H1 (cell line): ENCODE results near the gene SUMF1. TPM values are rescaled to one million over a fixed set of nuclear protein-coding genes. Genes with fewer than 3 reads are reported as not detected.

ENCODE experiments used
- CTCF ChIA-PET: fragments of 300-600 bp; sonication (Branson Sonifier 250); formaldehyde crosslinking; loops from one replicate; lab custom pipeline; 2021; ENCODE audit not compliant: partially characterized antibody; lab: Charles Lee
- POLR2A ChIA-PET: fragments of 300-600 bp; sonication (Branson Sonifier 250); formaldehyde crosslinking; loops from one replicate; lab custom pipeline; 2021; ENCODE audit warnings: inconsistent platforms; ENCODE audit not compliant: partially characterized antibody; lab: Charles Lee
- DNase-seq, 2 experiments: peaks; one replicate each; pipeline versions ENCODE4 v3.0.0 to v3.0.0-alpha.2; 2010 to 2022; ENCODE audit warnings: low spot score in 2 of 2, low read depth in 1 of 2, mixed read lengths in 1 of 2
- FAIRE-seq: peaks from 2 replicates; lab custom pipeline; 2011; peaks lifted over from hg19 to GRCh38; lab: Jason Lieb, UNC
- H2AFZ ChIP-seq: 2 replicates; pipeline ENCODE4 v1.8.1; 2012; ENCODE audit warnings: low read length, inconsistent platforms
- H2AK5ac ChIP-seq: 2 replicates; pipeline ENCODE4 v1.6.1; 2013; ENCODE audit warnings: low read depth, low read length
- H2BK120ac ChIP-seq: replicated peaks from 2 replicates; pipeline ENCODE3; 2013; ENCODE audit warnings: low read depth, low read length, inconsistent platforms
- H2BK12ac ChIP-seq: 2 replicates; pipeline ENCODE4 v1.6.1; 2013; ENCODE audit warnings: low read depth, low read length
- H2BK15ac ChIP-seq: 2 replicates; pipeline ENCODE4 v1.6.1; 2013; ENCODE audit warnings: low read length
- H2BK20ac ChIP-seq: 2 replicates; pipeline ENCODE4 v1.6.1; 2013; ENCODE audit warnings: low read length
- H2BK5ac ChIP-seq: 2 replicates; pipeline ENCODE4 v1.6.1; 2013; ENCODE audit warnings: low read depth, low read length
- H3K14ac ChIP-seq: 2 replicates; pipeline ENCODE4 v1.6.1; 2013; ENCODE audit warnings: inconsistent platforms; ENCODE audit not compliant: insufficient read length
- H3K18ac ChIP-seq: 2 replicates; pipeline ENCODE4 v1.6.1; 2013; ENCODE audit warnings: low read length; ENCODE audit errors: extremely low read depth
- H3K23ac ChIP-seq: 2 replicates; pipeline ENCODE4 v1.6.1; 2013; ENCODE audit warnings: inconsistent platforms; ENCODE audit not compliant: insufficient read length
- H3K23me2 ChIP-seq: 2 replicates; pipeline ENCODE4 v1.6.1; 2013; ENCODE audit warnings: low read depth, low read length
- H3K27ac ChIP-seq: 2 replicates; pipeline ENCODE4 v1.6.1; 2011; ENCODE audit warnings: low read depth, low read length, inconsistent platforms
- H3K27me3 ChIP-seq, 4 experiments: replicated peaks in 1 of 4; 1 replicate in 1 of 4; 2 replicates in 3 of 4; pipeline versions ENCODE4 v1.6.1 to v1.8.1; 2011 to 2013; ENCODE audit warnings: low read length in 3 of 4, mild to moderate bottlenecking in 3 of 4, inconsistent platforms in 2 of 4, mixed read lengths in 2 of 4, moderate library complexity in 1 of 4; ENCODE audit not compliant: control insufficient read depth in 3 of 4, insufficient read depth in 3 of 4; ENCODE audit errors: extremely low read depth in 1 of 4
- H3K36me3 ChIP-seq, 4 experiments: 2 replicates each; pipeline versions ENCODE4 v1.6.1 to v1.8.1; 2011 to 2013; ENCODE audit warnings: mild to moderate bottlenecking in 4 of 4, low read length in 3 of 4, moderate library complexity in 2 of 4, control low read depth in 1 of 4, inconsistent platforms in 1 of 4; ENCODE audit not compliant: insufficient read depth in 4 of 4, control insufficient read depth in 2 of 4
- H3K4ac ChIP-seq: replicated peaks from 2 replicates; pipeline ENCODE3; 2013; ENCODE audit warnings: low read length, low read depth, mixed read lengths, inconsistent platforms; ENCODE audit not compliant: insufficient read length
- H3K4me1 ChIP-seq, 4 experiments: replicated peaks in 1 of 4; 1 replicate in 1 of 4; 2 replicates in 3 of 4; pipeline versions ENCODE4 v1.6.1 to v1.8.1; 2011 to 2013; ENCODE audit warnings: low read length in 3 of 4, inconsistent platforms in 2 of 4, mixed read lengths in 1 of 4; ENCODE audit not compliant: insufficient read depth in 4 of 4, control insufficient read depth in 3 of 4
- H3K4me2 ChIP-seq, 2 experiments: 2 replicates each; pipeline versions ENCODE4 v1.6.1 to v1.8.1; 2011 to 2013; ENCODE audit warnings: low read depth in 2 of 2, low read length in 2 of 2, control low read depth in 1 of 2, inconsistent platforms in 1 of 2, mild to moderate bottlenecking in 1 of 2; ENCODE audit not compliant: insufficient read depth in 1 of 2
- H3K4me3 ChIP-seq, 4 experiments: fragments of 200-600, 300-600 bp in 1 of 4; sonication (generic), shearing (Covaris generic), sonication (Bioruptor Twin) in 1 of 4; 2 replicates each; pipeline versions ENCODE4 v1.5.1 to v1.8.1; 2011 to 2016; ENCODE audit warnings: low read length in 4 of 4, low read depth in 3 of 4, control low read depth in 2 of 4, inconsistent platforms in 2 of 4, mild to moderate bottlenecking in 2 of 4, mixed read lengths in 1 of 4, moderate library complexity in 1 of 4; ENCODE audit not compliant: insufficient read depth in 2 of 4; ENCODE audit errors: extremely low read depth in 1 of 4
- H3K56ac ChIP-seq: replicated peaks from 2 replicates; pipeline ENCODE3; 2013; ENCODE audit warnings: low read depth, mild to moderate bottlenecking, mixed read lengths, low read length, inconsistent platforms; ENCODE audit not compliant: insufficient read length
- H3K79me1 ChIP-seq: 2 replicates; pipeline ENCODE4 v1.6.1; 2013; ENCODE audit warnings: low read depth, low read length, control low read depth
- H3K79me2 ChIP-seq, 2 experiments: 2 replicates each; pipeline versions ENCODE4 v1.6.1 to v1.8.1; 2012 to 2013; ENCODE audit warnings: low read length in 2 of 2, mild to moderate bottlenecking in 2 of 2, inconsistent platforms in 1 of 2; ENCODE audit not compliant: insufficient read depth in 2 of 2, control insufficient read depth in 1 of 2
- H3K9ac ChIP-seq, 4 experiments: replicated peaks in 1 of 4; 1 replicate in 1 of 4; 2 replicates in 3 of 4; pipeline versions ENCODE4 v1.6.1 to v1.8.1; 2011 to 2013; ENCODE audit warnings: low read depth in 3 of 4, low read length in 3 of 4, control low read depth in 2 of 4, mild to moderate bottlenecking in 2 of 4, moderate library complexity in 2 of 4, inconsistent platforms in 1 of 4; ENCODE audit errors: extremely low read depth in 1 of 4
- H3K9me3 ChIP-seq, 2 experiments: 2 replicates each; pipeline versions ENCODE4 v1.6.1 to v1.8.1; 2012 to 2013; ENCODE audit warnings: mild to moderate bottlenecking in 2 of 2, moderate library complexity in 2 of 2, control low read depth in 1 of 2, inconsistent platforms in 1 of 2, low read depth in 1 of 2, low read length in 1 of 2, mixed read lengths in 1 of 2; ENCODE audit not compliant: insufficient read depth in 2 of 2
- H4K20me1 ChIP-seq, 2 experiments: replicated peaks in 1 of 2; 2 replicates each; pipeline versions ENCODE3 to v1.8.1; 2011 to 2013; ENCODE audit warnings: inconsistent platforms in 2 of 2, low read length in 2 of 2, mild to moderate bottlenecking in 1 of 2; ENCODE audit not compliant: insufficient read depth in 2 of 2, control insufficient read depth in 1 of 2
- H4K5ac ChIP-seq: 2 replicates; pipeline ENCODE4 v1.6.1; 2013; ENCODE audit warnings: low read length, low read depth, mixed read lengths, inconsistent platforms; ENCODE audit not compliant: insufficient read length
- H4K8ac ChIP-seq: 2 replicates; pipeline ENCODE4 v1.8.0; 2013; ENCODE audit warnings: mild to moderate bottlenecking, moderate library complexity, low read length, inconsistent platforms; ENCODE audit not compliant: insufficient read depth; ENCODE audit errors: extremely low read depth
- H4K91ac ChIP-seq: replicated peaks from 2 replicates; pipeline ENCODE3; 2013; ENCODE audit warnings: low read length, mixed read lengths, inconsistent platforms; ENCODE audit not compliant: insufficient read length
- BRCA1 ChIP-seq: IDR thresholded peaks from 2 replicates; pipeline ENCODE4 v1.6.1; 2012; ENCODE audit warnings: low read depth, low read length, improper control_type of control experiment
- CBX5 ChIP-seq: fragments of 300-800, 300-1000 bp; sonication (generic); IDR thresholded peaks from 2 replicates; pipeline ENCODE4 v1.7.1; 2016; ENCODE audit warnings: antibody characterized with exemption, low read length, low read depth
- CHD1 ChIP-seq: IDR thresholded peaks from 2 replicates; pipeline ENCODE4 v1.6.1; 2012; ENCODE audit warnings: low read depth, low read length, improper control_type of control experiment
- CHD2 ChIP-seq: IDR thresholded peaks from 2 replicates; pipeline ENCODE4 v1.6.1; 2012; ENCODE audit warnings: low read length, improper control_type of control experiment
- CTBP2 ChIP-seq: IDR thresholded peaks from 2 replicates; pipeline ENCODE4 v1.7.0; 2011; ENCODE audit warnings: borderline replicate concordance, mild to moderate bottlenecking, moderate library complexity, mixed read lengths, low read length; ENCODE audit not compliant: insufficient read depth, insufficient read length
- GABPA ChIP-seq: IDR thresholded peaks from 2 replicates; pipeline ENCODE4 v1.6.1; 2011; ENCODE audit warnings: mild to moderate bottlenecking, low read length, moderate library complexity, borderline replicate concordance; ENCODE audit not compliant: insufficient read depth
- KDM4A ChIP-seq: IDR thresholded peaks from one replicate; pipeline ENCODE4 v1.7.1; 2012; ENCODE audit warnings: low read depth, mild to moderate bottlenecking, moderate library complexity, low read length, inconsistent platforms; ENCODE audit not compliant: severe bottlenecking
- POLR2A ChIP-seq, 2 experiments: IDR thresholded peaks; 1 replicate in 1 of 2; 2 replicates in 1 of 2; pipeline ENCODE4 v1.6.1; 2011; ENCODE audit warnings: low read depth in 2 of 2, low read length in 2 of 2, mild to moderate bottlenecking in 2 of 2; ENCODE audit errors: control extremely low read depth in 1 of 2
- POLR2AphosphoS5 ChIP-seq: IDR thresholded peaks from 2 replicates; pipeline ENCODE4 v1.6.1; 2011; ENCODE audit warnings: low read depth, low read length
- SIX5 ChIP-seq: IDR thresholded peaks from 2 replicates; pipeline ENCODE4 v1.6.1; 2011; ENCODE audit warnings: mild to moderate bottlenecking, low read depth, low read length
- TAF1 ChIP-seq: IDR thresholded peaks from 2 replicates; pipeline ENCODE4 v1.6.1; 2011; ENCODE audit warnings: mild to moderate bottlenecking, low read depth, low read length
- TCF12 ChIP-seq: IDR thresholded peaks from 2 replicates; pipeline ENCODE4 v1.6.1; 2011; ENCODE audit warnings: low read depth, mild to moderate bottlenecking, low read length
- TEAD4 ChIP-seq: IDR thresholded peaks from 2 replicates; pipeline ENCODE4 v1.6.1; 2012; ENCODE audit warnings: low read depth, low read length, inconsistent platforms, mixed read lengths
- YY1 ChIP-seq: IDR thresholded peaks from 2 replicates; pipeline ENCODE4 v1.6.1; 2011; ENCODE audit warnings: low read depth, mild to moderate bottlenecking, low read length
- WGBS, 2 experiments: shearing (Covaris generic) in 1 of 2; methylation state at CpG; one replicate each; pipeline versions ENCODE4 v1.1.6 to v1.1.7; 2013 to 2015; ENCODE audit warnings: low lambda C conversion rate in 2 of 2, mixed read lengths in 2 of 2, inconsistent platforms in 1 of 2, low coverage in 1 of 2, missing lambda C conversion rate in 1 of 2; ENCODE audit not compliant: insufficient replicate concordance in 2 of 2, insufficient coverage in 1 of 2, insufficient read length in 1 of 2; ENCODE audit errors: extremely low coverage in 1 of 2, missing lambda C conversion rate in 1 of 2; 5-methylcytosine and 5-hydroxymethylcytosine counted together
- polyA plus RNA-seq, 7 experiments: library from polyadenylated mRNA; depleted of rRNA in 3 of 7; stranded (reverse) in 5 of 7; unstranded in 2 of 7; fragments of >200 nt in 5 of 7; fragments of 200-250 nt in 2 of 7; gene quantifications; 1 replicate in 5 of 7; 2 replicates in 1 of 7; 4 replicates in 1 of 7; pipeline versions ENCODE4 v1.2.1 to v1.2.3, GENCODE V29; 2011 to 2013; ENCODE audit warnings: missing spikeins in 2 of 7, mixed read lengths in 2 of 7
- total RNA-seq: library from RNA; stranded (reverse); fragmentation: NEBNext Ultra II Directional; extraction: Animal tissue kit (Norgen Biotek cat#: 25700); gene quantifications from 2 replicates; pipeline ENCODE4 v1.2.1, GENCODE V29; 2021
- TF ChIP-seq, protein P1 (sequence below): IDR thresholded peaks from 2 replicates; pipeline ENCODE4 v1.6.1; 2011; ENCODE audit warnings: low read length, improper control_type of control experiment

Gene SUMF1
- total and polyA plus RNA-seq, 2 of the 8 experiments (the other 6 are each of a cell fraction or from before 2014, with no cell fraction given), result 12.5 to 15.0 TPM

DNA sequence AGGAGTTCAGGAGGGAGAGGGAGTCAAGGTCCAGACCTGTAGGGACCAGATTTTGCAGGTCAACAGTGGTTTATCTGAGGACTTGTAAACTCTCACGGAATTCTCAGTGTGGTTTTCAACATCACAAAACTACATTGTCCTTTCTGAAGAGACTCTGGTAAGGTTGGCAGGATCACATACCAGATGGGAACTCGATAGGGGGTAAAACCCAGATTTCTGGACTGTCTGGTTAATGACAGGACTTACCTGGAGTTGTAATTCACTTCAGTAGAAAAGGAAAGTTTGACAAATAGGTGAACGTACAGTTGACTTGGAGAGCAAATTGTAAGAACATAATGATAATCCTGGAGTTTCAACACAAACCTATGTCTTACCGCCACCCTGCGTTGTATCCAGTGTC is 31.4 kb upstream of the SUMF1 start:
- Histone ChIP-seq H3K27ac (no peak overlapping the region), H3K56ac (no peak overlapping the region), H3K23me2 (no peaks in the 10 kb centered on the region; the same call in 1 of the 2 replicates), H3K23ac (no peak overlapping the region), H3K9ac (peak overlapping the region in 1 of 4 experiments; percentile 49; a peak in 1 of 7 replicates), H2BK20ac (no peak overlapping the region), H3K4ac (no peak overlapping the region), H3K79me1 (no peaks in the 10 kb centered on the region), H4K8ac (no peak overlapping the region), H3K27me3 (peaks cover 0 to 11% (median 3%) of the 10 kb centered on the region in 4 experiments; a peak in 4 of 7 replicates), H2BK12ac (no peak overlapping the region), H4K5ac (no peak overlapping the region), H3K79me2 (no peaks in the 10 kb centered on the region), H3K36me3 (no peaks in the 10 kb centered on the region), H2AK5ac (no peak overlapping the region), H3K4me1 (no peaks in the 10 kb centered on the region; a peak in 1 of 7 replicates), H3K4me2 (no peak overlapping the region), H2BK15ac (no peak overlapping the region), H3K18ac (no peak overlapping the region), H3K9me3 (no peaks in the 10 kb centered on the region), H3K14ac (no peak overlapping the region), H2BK5ac (no peak overlapping the region), H4K20me1 (peaks cover 0 to 1% of the 10 kb centered on the region in 2 experiments), H4K91ac (no peak overlapping the region), H2BK120ac (no peak overlapping the region), H2AFZ (no peak overlapping the region), H3K4me3 (no peak overlapping the region)
- no peak for DNase-seq
- CTCF ChIA-PET, result no interaction called here
- 87% methylated on average over 5 of the region's 5 CpGs; no CpG with 5 or more reads in 1 of the 2 experiments for WGBS, 2 experiments
- POLR2A ChIA-PET, result interaction anchor here (1.6 kb wide), 1 partner anchor 12 kb away, joined by 3 read pairs; no protein-coding TSS in a partner anchor
- no peak for FAIRE-seq
- TF ChIP-seq CBX5, result no peak
- no peak for TF ChIP-seq CTBP2
- TF ChIP-seq CHD2, result no peak
- no peak for TF ChIP-seq TEAD4
- TF ChIP-seq, protein P1, sequence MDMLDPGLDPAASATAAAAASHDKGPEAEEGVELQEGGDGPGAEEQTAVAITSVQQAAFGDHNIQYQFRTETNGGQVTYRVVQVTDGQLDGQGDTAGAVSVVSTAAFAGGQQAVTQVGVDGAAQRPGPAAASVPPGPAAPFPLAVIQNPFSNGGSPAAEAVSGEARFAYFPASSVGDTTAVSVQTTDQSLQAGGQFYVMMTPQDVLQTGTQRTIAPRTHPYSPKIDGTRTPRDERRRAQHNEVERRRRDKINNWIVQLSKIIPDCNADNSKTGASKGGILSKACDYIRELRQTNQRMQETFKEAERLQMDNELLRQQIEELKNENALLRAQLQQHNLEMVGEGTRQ, result no peak
- TF ChIP-seq KDM4A, result no peak
- TF ChIP-seq YY1, result no peak
- no peak for TF ChIP-seq TAF1
- TF ChIP-seq POLR2A (IDR thresholded peaks at IDR 0.05; ENCODE audit: control extremely low read depth in 1 of 2, low read depth in 2 of 2, low read length in 2 of 2), result no peak
- TF ChIP-seq SIX5, result no peak
- no peak for TF ChIP-seq TCF12
- TF ChIP-seq CHD1, result no peak
- TF ChIP-seq BRCA1, result no peak
- no peak for TF ChIP-seq POLR2AphosphoS5
- TF ChIP-seq GABPA, result no peak
